ENCODE data around the gene CAPN8. TPM values are rescaled to one million over a fixed set of nuclear protein-coding genes. Genes with fewer than 3 reads are reported as not detected.

Gene CAPN8
- total and polyA plus RNA-seq, 4 donors = 30.5 to 123 (median 81.2) TPM

GRCh38 chr1:223538981-223539380 lies 126.5 kb downstream of the CAPN8 start:
- WGBS, 2 donors = 85 to 86% methylated on average over 7 of the region's 7 CpGs
- ATAC-seq (ENCODE audit: insufficient read depth, low FRiP score) (no peak), DNase-seq (no peak)

GRCh38 chr1:223535319-223535718 lies 130.2 kb downstream of the CAPN8 start:
- no peak for TF ChIP-seq CTCF (IDR thresholded peaks at IDR 0.05; ENCODE audit: control extremely low read depth, extremely low read depth)
- DNase-seq (no peak), ATAC-seq (ENCODE audit: insufficient read depth, low FRiP score) (no peak)
- peaks cover 0 to 3% (median 0%) of the 10 kb centered on the region in 4 donors for H3K9me3 ChIP-seq (ENCODE audit: control insufficient read depth in 4 of 4, insufficient read depth in 3 of 4, low read length in 3 of 4)
- H3K4me3 ChIP-seq = no peak overlapping the region
- H3K9ac ChIP-seq (ENCODE audit: insufficient read depth in 1 of 2, low read length in 2 of 2) = no peak overlapping the region
- H3K36me3 ChIP-seq (ENCODE audit: control insufficient read depth in 4 of 4, insufficient read depth in 4 of 4, low read length in 4 of 4) = no peaks in the 10 kb centered on the region
- 94 to 96% methylated on average over 5 of the region's 5 CpGs for WGBS, 2 donors
- no peaks in the 10 kb centered on the region for H3K4me1 ChIP-seq (ENCODE audit: control insufficient read depth in 5 of 5, insufficient read depth in 5 of 5, low read length in 5 of 5)
- H3K27ac ChIP-seq (ENCODE audit: low read depth in 1 of 2, low read length in 1 of 2) = no peak overlapping the region
- no peaks in the 10 kb centered on the region for H3K27me3 ChIP-seq (ENCODE audit: control insufficient read depth in 3 of 3, insufficient read depth in 3 of 3, low read length in 2 of 3)

More at GRCh38 chr1:223538981-223539380, 126.5 kb downstream of the CAPN8 start:
- Histone ChIP-seq H3K27me3 (ENCODE audit: control insufficient read depth in 3 of 3, insufficient read depth in 3 of 3, low read length in 2 of 3) (no peaks in the 10 kb centered on the region), H3K9me3 (ENCODE audit: control insufficient read depth in 4 of 4, insufficient read depth in 3 of 4, low read length in 3 of 4) (no peaks in the 10 kb centered on the region), H3K9ac (ENCODE audit: insufficient read depth in 1 of 2, low read length in 2 of 2) (no peak overlapping the region), H3K36me3 (ENCODE audit: control insufficient read depth in 4 of 4, insufficient read depth in 4 of 4, low read length in 4 of 4) (no peaks in the 10 kb centered on the region), H3K27ac (ENCODE audit: low read depth in 1 of 2, low read length in 1 of 2) (no peak overlapping the region), H3K4me3 (no peak overlapping the region), H3K4me1 (ENCODE audit: control insufficient read depth in 5 of 5, insufficient read depth in 5 of 5, low read length in 5 of 5) (no peaks in the 10 kb centered on the region)
- TF ChIP-seq CTCF (IDR thresholded peaks at IDR 0.05; ENCODE audit: control extremely low read depth, extremely low read depth) = no peak

- no peak overlapping the region for H3K4me3 ChIP-seq
- H3K27me3 ChIP-seq (ENCODE audit: control insufficient read depth in 3 of 3, insufficient read depth in 3 of 3, low read length in 2 of 3) = no peaks in the 10 kb centered on the region
- H3K4me1 ChIP-seq (ENCODE audit: control insufficient read depth in 5 of 5, insufficient read depth in 5 of 5, low read length in 5 of 5) = no peaks in the 10 kb centered on the region
- H3K36me3 ChIP-seq (ENCODE audit: control insufficient read depth in 4 of 4, insufficient read depth in 4 of 4, low read length in 4 of 4) = no peaks in the 10 kb centered on the region
- peaks cover 0 to 3% (median 0%) of the 10 kb centered on the region in 4 donors for H3K9me3 ChIP-seq (ENCODE audit: control insufficient read depth in 4 of 4, insufficient read depth in 3 of 4, low read length in 3 of 4)
- ATAC-seq (ENCODE audit: insufficient read depth, low FRiP score) (no peak), DNase-seq (no peak)
- H3K27ac ChIP-seq (ENCODE audit: low read depth in 1 of 2, low read length in 1 of 2) = no peak overlapping the region
- 94% methylated on average over 3 of the region's 3 CpGs for WGBS, 2 donors
- no peak for TF ChIP-seq CTCF (IDR thresholded peaks at IDR 0.05; ENCODE audit: control extremely low read depth, extremely low read depth)
- no peak overlapping the region for H3K9ac ChIP-seq (ENCODE audit: insufficient read depth in 1 of 2, low read length in 2 of 2)
These were observed 130.8 kb downstream of the CAPN8 start for GRCh38 chr1:223534677-223535076.

- no peak overlapping the region for H3K9ac ChIP-seq (ENCODE audit: insufficient read depth in 1 of 2, low read length in 2 of 2)
- no peak overlapping the region for H3K4me3 ChIP-seq
- ATAC-seq (ENCODE audit: insufficient read depth, low FRiP score) = no peak
- DNase-seq = no peak
- no peaks in the 10 kb centered on the region for H3K4me1 ChIP-seq (ENCODE audit: control insufficient read depth in 5 of 5, insufficient read depth in 5 of 5, low read length in 5 of 5)
- 73 to 94% methylated on average over 2 of the region's 2 CpGs for WGBS, 2 donors
- TF ChIP-seq CTCF (IDR thresholded peaks at IDR 0.05; ENCODE audit: control extremely low read depth, extremely low read depth) = no peak
- no peak overlapping the region for H3K27ac ChIP-seq (ENCODE audit: low read depth in 1 of 2, low read length in 1 of 2)
- H3K36me3 ChIP-seq (ENCODE audit: control insufficient read depth in 4 of 4, insufficient read depth in 4 of 4, low read length in 4 of 4) = no peaks in the 10 kb centered on the region
- H3K27me3 ChIP-seq (ENCODE audit: control insufficient read depth in 3 of 3, insufficient read depth in 3 of 3, low read length in 2 of 3) = no peaks in the 10 kb centered on the region
- peaks cover 0 to 3% (median 0%) of the 10 kb centered on the region in 4 donors for H3K9me3 ChIP-seq (ENCODE audit: control insufficient read depth in 4 of 4, insufficient read depth in 3 of 4, low read length in 3 of 4)
These were observed 131.8 kb downstream of the CAPN8 start for GRCh38 chr1:223533708-223534107.
